Activated CD4-positive, alpha-beta T cell treated with anti-CD3 and anti-CD28 coated beads for 4 hours (primary cell): ENCODE data around the gene PPP1R15B.

Experiments
- DNase-seq, 2 donors: peaks; one replicate each; pipeline ENCODE4 v3.0.0-alpha.2; 2020

Gene PPP1R15B

DNA sequence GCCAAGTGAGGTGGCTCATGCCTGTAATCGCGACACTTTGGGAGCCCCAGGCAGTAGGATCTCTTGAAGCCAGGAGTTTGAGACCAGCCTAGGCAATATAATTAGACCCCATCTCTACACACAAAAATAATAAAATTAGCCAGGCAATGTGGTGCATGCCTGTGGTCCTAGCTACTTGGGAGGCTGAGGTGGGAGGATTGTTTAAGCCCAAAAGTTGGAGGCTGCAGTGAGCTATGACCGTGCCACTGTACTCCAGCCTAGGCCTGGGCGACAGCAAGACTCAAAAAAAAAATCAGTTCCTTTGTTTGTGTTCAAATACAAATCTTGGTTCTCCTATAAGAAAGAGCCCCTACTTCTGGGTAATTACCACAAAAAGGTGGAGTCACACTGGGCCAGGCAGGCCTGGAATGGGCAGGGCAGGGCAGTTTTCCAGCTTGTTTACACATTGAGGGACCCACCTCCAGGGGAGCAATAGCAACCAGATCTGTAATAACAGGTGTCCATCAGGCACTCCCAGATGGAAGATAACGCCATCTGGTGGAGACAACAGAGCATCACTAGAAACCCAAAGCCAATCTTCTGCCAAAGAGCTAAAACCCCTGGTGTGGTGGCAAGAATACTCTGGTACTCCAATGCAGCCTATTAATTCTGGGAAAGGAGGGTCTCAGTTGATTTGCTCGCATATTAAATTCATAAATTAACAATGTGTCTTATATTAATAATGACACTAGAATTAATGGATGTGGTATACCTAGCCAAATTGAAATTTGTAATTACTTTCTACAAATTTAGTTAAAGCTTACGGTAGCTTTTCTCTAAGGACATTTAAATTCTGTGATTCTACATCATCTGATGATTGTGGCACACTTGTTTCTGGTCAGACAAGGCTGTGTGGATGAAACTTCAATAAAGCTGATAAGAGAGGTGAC lies 13.2 kb downstream of the PPP1R15B start:
- DNase-seq: peak; percentile 49 to 58

DNA sequence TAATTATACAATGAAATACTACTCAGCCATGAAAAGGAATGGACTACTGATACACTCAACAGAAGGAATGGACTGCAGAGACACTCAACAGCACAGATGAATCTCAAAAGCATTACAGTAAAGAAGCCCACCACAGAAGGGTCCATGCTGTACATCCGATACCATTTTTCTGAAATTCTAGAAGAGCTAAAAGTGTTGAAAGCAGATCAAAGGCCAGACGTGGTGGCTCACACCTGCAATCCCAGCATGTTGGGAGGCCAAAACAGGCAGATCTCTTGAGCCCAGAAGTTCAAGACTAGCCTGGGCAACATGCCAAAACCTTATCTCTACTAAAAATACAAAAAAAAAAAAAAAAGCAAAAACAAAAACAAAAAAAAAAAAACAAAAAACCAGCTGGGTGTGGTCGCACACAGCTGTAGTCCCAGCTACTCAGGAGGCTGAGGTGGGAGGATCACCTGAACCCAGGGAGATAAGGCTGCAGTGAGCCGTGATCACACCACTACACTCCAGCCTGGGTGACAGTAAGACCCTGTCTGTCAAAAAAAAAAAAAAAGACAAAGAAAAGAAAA lies 15.5 kb downstream of the PPP1R15B start:
- no peak for DNase-seq

DNA sequence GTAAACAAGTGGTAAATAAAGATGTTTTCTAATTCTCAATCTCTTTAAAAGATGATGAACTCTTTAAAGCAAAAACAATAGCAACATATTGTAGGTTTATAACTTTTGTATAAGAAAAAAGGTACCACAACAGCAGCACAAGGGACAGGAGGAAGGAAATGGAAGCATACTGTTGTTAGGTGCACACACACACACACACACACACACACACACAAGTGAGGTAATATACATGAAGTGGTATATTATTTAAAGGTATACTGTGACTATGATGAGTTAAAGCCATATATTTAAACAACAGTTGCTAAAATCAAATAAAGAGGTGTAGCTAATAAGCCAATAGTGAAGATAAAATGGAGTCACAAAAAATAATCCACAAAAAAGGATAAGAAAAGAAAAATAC lies 20.0 kb downstream of the PPP1R15B start:
- no peak for DNase-seq

DNA sequence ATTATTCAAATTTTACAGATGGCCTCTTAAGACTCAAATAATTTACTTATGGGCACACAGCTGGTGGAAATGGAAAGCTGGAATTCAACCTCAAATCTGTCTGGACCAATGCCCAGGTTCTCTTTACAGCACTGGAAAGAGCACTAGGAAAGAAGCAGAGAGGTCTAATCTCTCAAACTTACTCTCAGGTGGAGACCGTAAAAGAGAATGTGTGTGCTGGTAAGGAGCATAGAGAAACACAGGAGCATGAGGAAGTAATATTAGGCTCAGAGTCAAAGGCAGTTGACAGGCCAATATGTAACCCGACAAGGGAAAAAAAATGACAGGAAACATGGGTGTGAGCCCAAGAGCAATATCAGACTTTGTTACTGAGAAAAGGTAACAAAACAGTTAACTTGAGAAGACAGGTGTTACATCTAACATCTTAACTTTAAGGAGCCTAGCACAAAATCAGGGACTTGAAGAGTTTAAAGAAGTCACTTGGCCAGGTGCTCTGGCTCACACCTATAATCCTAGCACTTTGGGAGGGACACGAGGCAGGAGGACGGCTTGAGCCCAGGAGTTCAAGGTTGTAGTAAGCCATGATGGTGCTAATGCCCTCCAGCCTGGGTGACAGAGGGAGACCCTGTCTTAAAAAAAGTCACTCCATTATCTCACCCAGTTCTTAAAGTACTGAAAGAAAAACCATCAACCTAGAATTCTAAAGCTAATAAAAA lies 20.7 kb downstream of the PPP1R15B start:
- DNase-seq: no peak

DNA sequence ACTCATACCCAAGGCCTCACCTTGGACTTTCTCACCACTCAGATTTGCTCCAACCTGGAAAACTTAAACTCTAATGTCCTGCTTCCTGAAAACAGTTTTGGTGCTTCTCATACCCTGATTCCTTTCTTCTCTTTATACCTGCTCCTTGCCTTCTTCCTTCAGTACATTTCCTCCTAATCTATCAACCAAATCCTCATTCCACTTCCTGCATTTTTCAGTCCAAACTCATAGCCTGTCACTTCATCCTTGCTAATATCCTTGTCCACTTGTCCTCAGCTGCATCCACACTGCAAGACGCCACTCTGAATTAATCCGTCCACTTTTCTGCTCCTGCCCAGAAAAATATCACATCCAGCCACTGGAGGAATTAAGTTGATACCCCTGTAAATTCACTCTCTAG lies 25.9 kb downstream of the PPP1R15B start:
- DNase-seq: no peak

DNA sequence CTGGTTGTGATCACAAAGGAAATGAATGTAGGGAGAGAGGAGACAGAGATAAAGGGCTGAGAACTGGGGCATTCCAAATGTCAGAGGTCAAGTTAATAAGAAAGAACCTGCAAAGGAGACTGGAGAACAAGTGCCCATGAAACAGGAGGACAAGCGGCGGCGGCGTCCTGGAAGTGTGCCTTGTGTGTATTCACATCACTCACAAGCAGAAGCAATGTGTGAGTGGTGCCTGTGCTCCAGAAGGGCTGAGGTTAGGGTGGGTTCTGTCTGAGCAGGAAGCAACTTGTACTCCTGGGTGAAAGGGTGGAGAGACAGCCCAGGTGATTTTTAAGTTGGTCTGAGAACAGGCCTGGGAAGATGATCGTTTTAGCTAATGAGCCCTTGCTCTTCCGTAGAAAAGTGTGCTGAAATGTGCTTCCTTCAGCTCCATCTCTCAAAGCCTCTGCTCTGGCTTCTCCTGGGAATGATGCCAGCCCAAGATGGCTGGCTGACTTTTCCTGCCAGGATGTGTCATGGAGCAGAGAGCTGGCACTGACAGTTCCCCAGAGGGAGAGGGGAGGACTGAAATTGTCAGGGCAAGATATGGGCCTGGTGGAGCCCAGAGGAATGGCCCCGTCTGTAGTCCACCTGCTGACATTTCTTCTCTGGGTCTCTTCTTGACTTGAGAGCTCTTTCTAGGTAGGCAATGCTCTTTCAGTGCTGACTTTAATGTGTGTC lies 26.8 kb downstream of the PPP1R15B start:
- no peak for DNase-seq

DNA sequence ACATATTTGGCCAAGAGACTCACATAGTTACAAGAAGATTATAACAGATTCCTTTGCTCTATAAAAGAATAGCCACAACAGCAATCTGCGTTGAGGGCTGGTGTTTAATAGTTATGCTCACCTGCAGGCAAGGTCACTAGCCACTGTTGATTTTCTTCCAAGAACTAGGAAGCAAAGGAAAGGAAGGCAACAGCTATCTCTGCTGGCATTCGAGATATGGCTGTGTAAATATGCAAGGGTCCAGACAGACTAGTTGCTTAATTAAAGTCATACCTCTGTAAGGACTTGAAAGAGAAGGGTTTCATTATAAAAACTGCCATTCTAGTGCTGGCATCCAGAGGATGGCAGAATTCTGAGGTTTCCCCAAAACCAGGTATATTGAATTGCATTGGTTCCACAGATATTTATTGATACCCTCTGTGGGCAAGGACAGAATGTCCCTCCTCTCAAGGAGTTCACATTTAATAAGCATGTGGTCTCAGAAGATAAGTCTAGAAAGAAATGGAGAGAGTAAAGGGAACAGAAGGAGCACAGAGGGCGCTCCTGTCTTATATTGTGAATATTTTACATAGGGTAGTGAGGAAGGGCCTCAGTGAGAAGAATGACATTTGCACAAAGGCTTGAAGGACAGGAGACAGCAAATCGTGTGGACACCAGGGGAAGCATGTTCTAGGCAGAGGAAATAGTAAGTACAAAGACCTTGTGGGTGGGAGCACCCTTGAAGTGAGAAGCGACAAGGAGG lies 28.3 kb downstream of the PPP1R15B start:
- no peak for DNase-seq

DNA sequence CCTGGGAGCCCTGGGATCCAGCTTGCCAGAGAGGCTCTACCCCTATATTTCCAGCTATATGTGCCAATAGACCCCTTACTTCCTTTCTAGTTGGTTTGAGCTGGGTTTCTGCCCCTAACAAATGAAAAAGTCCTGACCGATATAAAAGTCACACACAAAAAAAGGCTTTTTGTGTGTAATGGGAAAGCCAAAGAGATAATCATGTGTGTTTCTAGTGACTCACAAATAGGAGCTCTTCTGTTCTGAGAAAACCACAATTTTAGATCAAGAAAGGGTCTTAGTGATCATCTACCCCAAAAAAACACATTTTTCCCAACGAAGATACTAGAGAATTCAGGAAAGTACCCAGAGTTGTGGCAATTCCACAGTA lies 28.9 kb downstream of the PPP1R15B start:
- DNase-seq: no peak

DNA sequence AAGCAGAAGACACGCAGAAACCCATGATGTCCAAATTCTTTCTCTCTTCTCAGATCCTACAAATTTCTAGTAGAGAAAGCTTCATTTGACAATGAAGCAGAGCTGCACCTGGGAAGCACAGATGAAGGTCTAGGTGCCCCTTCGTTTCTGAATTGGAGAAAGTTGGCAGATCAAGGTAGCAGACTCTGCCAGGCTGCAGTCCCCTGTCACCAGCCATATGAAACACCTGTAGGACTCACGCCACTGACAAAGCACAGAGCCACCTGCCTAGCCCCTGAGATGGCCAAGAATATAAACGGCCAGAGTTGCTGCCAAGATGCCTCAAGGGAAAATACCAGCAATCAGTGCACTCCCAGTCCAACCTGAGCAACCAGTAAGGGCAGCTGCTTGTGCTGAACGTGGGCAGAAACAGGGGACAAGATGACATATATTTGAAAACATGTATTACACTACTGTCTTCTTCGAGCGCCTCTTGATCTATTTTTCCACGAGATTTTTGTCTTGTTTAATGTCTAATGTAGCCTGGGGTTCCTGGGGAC lies 31.3 kb downstream of the PPP1R15B start:
- no peak for DNase-seq

DNA sequence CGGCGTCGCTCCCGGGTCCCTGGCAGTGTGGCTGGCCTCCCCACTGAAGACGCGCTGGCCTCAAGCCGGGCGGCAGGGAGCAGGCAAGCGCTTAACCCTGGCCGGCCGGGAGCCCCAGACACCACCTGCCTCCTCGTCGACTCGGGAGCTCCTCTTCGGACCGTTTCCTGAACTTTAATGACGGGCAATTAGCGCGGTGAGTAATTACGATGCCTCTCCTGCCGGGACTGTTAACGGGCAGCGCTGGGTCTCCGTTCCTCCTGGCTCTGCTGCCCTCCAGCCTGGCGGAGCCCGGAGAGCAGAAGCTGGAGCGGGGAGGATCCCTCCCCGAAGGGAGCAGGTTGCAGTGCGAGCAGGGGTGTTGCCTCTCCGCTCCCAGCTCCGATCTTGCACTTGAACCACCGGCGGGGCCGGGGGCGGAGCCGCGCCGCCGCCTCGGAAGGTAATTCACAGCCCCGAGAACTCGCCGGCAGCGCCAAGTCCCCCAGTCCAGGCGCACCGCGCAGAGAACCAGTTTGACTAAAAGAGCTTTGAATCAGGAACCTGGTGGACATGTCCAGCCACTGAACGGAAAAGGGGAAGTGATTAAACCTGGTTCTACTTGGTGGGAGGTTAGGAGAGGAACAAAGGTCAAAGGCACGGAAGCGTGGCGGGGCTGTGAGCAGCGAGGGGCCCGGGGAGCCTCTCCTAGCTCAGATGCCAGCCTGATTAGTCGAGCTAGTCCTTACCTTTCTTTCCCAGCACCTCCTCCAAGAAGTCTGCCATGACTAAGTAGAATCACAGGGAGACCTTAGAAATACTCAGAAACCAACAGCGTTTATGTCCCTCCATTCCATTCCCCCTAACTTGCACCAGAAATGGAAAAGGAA lies 33.6 kb downstream of the PPP1R15B start:
- peak; percentile 46 to 47 for DNase-seq

DNA sequence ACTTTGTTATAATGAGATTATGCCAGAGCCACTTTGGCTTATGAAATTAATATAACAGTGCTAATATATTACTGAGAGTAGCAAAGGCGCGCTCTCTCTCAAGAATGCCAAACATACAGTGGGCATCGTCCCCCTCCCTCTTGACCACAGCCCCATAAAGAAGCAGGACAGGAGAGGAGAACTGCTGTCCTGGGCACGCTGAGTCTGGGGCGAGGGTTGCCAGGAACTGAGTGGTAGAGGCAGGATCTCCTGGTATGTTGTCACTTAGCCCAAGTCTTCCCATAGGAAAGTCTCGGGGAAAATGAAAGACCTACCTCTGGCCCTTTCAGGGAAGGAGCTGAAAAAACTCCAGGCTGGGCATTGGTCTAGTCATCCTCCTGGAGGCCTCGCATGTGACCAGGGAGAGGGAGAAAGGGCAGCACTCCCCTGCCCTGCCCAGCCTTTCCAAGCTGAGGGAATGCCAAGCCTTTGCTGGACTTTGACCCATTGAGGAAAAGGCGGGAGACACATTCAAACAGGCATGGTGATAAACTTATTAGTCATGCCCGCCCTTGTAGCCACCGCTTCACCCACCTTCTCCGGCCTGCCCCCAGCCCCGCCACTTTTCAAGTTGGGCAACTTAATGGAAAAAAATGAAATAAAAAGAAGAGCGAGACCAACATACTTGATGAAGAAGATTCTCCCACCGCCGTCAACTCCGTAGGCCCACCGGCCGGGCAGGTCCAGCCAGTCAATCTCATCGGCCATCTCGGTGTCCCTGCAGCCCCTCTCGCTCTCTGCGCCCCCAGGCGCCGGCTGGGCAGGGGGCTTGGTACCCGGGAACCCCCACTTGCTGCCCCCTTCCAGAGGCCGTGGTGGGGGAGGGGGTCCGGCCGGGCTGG lies 34.5 kb downstream of the PPP1R15B start:
- no peak for DNase-seq

DNA sequence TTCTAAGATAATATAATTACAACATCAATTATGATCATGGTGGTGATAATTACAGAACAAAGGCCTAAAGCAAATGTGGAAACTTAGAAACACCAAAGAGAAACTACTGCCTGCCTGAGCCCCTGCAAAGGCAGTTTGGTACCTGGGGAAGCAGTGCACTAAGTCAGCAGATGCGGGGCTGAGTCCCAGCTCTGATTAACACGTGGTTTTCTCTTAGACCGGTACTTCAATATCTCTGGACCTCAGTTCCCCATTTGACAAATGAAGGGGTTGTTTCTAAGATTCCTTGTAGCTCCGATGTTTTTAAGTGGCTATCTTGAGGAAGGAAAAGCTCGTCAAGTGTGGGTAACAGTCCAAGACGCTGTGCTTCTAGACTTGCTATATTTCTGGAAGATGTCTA lies 35.2 kb downstream of the PPP1R15B start:
- DNase-seq: no peak

DNA sequence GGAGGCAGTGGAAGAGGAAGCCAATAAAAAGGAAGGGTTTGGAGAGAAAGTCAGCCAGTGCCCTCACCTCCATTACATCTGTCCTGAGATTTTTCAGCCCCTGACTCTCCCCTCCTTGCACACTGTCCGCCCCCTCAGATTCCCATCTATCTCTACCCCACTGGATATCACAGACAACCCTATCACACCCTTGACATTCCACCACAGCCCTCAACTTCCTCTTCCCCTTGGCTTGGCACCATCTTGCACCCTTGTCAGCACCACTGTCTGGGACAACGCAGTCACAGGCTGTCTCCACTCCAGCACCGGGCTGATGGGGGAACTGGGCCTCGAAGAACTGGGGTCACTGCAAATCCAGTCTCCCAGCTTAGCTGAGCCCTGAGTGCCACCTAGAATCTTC lies 37.7 kb downstream of the PPP1R15B start:
- no peak for DNase-seq

DNA sequence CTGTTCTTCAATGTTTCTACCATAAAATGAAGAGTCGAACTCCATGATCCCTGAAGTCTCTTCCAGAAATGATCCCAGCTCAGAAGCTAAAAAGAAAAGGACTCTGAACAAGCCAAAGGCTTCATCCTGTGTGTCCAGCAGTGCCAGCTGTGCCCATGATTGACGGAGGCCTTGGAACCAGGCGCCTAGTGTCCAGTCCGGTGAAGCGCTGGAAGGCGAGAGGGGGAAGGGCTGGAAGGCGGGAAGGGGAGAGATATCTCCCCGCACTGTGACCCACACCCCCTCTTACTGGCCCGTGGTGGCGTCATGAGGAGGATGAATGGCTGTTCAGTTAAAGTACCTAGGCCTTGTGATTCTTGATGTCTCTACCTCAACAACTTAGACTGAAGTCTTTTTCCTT lies 41.4 kb downstream of the PPP1R15B start:
- no peak for DNase-seq

DNA sequence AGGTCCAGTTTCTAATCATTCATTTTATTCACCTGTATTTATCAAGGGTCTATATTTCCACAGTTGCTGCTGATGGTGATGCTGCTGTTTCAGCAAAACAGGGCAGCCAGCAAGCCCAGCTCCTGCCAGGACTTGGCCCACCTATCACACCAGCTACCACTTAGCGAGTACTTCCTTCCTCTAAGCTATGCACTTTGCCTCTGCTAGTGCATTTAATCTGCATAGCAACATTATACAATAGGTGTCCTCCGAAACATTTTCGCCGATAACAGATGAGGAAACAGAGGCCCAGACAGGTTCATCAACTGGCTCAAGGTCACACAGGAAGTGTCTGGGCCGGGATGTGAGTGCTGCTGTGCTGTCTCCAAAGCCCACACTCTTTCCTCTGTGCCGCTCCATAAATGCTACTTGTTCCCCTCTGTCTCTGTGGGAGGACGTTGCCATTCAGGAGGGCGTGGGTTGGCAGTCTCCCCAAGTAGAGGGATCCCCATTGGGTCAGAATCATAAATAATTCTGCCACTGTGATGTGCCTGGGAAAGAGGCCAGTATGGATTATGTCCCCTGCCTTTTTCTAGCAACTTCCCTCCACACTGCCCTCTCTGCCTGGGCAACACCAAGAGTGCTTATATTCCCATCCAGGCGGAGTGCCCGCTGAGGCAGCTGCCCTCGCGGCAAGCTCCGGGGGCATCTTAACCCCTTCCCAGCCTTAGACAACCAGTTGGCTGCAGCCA lies 42.5 kb downstream of the PPP1R15B start:
- DNase-seq: no peak

DNA sequence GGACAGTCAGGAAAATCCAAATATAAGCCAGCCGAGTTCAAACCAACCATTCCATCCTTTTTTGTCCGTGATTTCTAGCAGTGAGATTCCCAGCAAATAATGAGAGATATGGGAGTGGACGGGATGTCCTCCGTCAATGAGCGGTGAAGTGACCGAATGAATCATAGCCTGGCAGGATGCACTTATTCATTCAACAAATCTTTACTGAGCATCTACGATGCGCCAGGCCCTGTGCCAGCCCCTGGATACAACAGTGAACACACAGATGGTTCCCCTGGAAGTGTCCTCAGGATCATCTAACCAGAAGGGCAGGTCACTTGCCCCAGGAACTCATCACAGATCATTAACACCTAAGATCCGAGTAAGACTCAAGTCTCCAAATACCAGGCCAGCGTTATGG lies 43.7 kb downstream of the PPP1R15B start:
- DNase-seq: no peak

DNA sequence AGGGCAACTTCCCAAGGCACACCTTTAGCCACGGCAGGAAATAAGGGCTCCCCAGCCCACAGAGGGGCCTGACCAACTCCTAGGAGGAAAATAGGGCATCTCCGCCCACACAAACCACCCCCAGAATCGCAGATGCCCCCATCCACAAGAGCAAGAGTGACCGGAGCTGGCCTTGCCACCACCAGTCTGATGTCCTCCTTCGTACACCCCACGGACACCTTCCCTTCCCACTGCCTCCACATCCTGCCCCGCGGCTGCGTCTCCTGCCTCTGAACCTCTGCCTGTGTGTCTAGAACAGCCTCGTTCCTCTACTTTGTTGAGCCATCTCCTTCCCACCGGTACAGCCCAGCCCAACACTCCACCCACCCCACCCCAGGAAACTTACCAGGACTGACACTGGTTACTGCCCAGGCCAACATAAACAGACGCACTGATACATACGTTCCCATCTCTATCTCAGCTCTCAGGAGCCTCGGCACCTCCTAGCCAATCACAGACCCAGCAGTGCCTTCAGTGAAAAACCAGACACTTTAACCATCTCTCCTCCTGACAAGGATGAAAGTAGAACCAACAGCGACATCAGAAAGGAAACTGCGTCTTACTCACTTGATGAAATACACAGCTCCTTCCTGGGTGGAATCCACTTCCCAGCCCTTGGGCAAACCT lies 44.3 kb downstream of the PPP1R15B start:
- DNase-seq: no peak

DNA sequence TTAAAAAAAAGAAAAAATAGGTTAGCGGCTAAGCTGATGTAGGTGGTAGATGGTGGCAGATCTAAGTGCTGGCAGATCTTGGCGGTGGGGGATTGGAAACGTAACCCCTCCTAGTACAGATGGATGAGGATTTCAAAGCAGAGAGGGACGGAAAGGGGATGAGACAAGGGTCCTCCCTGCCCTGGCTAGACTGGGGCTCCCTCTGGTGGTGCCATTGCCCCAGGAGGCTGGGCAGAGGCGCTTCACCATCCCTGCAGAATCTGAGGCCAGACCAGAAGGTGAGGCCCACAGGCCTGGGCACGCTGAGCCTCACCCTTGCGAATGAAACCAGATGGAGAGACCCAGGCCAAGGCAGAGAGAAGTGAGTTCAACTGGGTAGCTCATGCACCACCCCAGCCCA lies 44.9 kb downstream of the PPP1R15B start:
- no peak for DNase-seq
